Activated CD4-positive, alpha-beta memory T cell treated with anti-CD3 and anti-CD28 coated beads, Interleukin-2, amount 10 ng/mL, durations not matched to agents 7 days and 5 days (primary cell): ENCODE data around the gene XYLT2. TPM values are rescaled to one million over a fixed set of nuclear protein-coding genes. Genes with fewer than 3 reads are reported as not detected.

Experiments
- CTCF ChIA-PET: fragments of 350-600 bp; sonication (Branson Sonifier 250); formaldehyde crosslinking; loops from one replicate; lab custom pipeline; 2021; ENCODE audit warnings: antibody characterized with exemption, inconsistent platforms; lab: Charles Lee
- POLR2A ChIA-PET: fragments of 350-600 bp; sonication (Branson Sonifier 250); formaldehyde crosslinking; loops from one replicate; lab custom pipeline; 2021; ENCODE audit warnings: antibody characterized with exemption; lab: Charles Lee
- DNase-seq: peaks from one replicate; pipeline ENCODE4 v3.0.0-alpha.2; 2020
- H3K27ac Mint-ChIP-seq: one replicate; pipeline ENCODE4 v1.8.0; 2021; ENCODE audit warnings: mild to moderate bottlenecking, mixed read lengths
- H3K27me3 Mint-ChIP-seq: one replicate; pipeline ENCODE4 v1.8.0; 2021; ENCODE audit warnings: mixed read lengths
- H3K36me3 Mint-ChIP-seq: one replicate; pipeline ENCODE4 v1.8.0; 2021; ENCODE audit warnings: low read depth, mixed read lengths
- H3K4me1 Mint-ChIP-seq: one replicate; pipeline ENCODE4 v1.8.0; 2021; ENCODE audit warnings: mixed read lengths
- H3K4me3 Mint-ChIP-seq: one replicate; pipeline ENCODE4 v1.8.0; 2021; ENCODE audit warnings: mild to moderate bottlenecking, mixed read lengths
- H3K9me3 Mint-ChIP-seq: one replicate; pipeline ENCODE4 v1.8.0; 2021; ENCODE audit warnings: mixed read lengths
- total RNA-seq, 2 experiments: library from RNA; stranded (reverse); gene quantifications; one replicate each; pipeline ENCODE4 v1.2.3, GENCODE V29; 2021

Gene XYLT2
- total RNA-seq, 2 experiments from 2014 or later: 26.7 to 29.7 TPM

- Mint-ChIP-seq H3K4me3 (peak within 1 kb of the TSS; percentile 97), H3K27ac (peak within 1 kb of the TSS; percentile 97), H3K9me3 (no peaks in the 10 kb centered on the region), H3K36me3 (peaks cover 66% of the 10 kb centered on the region), H3K27me3 (no peaks in the 10 kb centered on the region), H3K4me1 (peaks cover 39% of the 10 kb centered on the region)
- ChIA-PET CTCF (interaction anchor here (0.9 to 4.4 kb wide), 5 partner anchors 11 to 107 kb away, joined by 3 to 40 read pairs (median 3); partner anchors contain the start of gene LRRC59), POLR2A (interaction anchor here (0.7 to 9.4 kb wide), 15 partner anchors 10 to 336 kb away, joined by 3 to 142 read pairs (median 7); partner anchors contain the start of genes ACSF2, ANKRD40, LRRC59 and XYLT2)
- peak; percentile 89 for DNase-seq
Measured at GRCh38 chr17:50372758-50373556, 27.0 kb downstream of the XYLT2 start, which contains the start of the genes EME1 and MRPL27. EME1 (plus strand) TSS chr17:50373229; CDS start chr17:50375209, 1,980 bp downstream. MRPL27 (minus strand) TSS chr17:50373184; CDS start chr17:50373170, 14 bp downstream.

- peak overlapping the region; percentile 97 for H3K4me3 Mint-ChIP-seq
- peaks cover 61% of the 10 kb centered on the region for H3K36me3 Mint-ChIP-seq
Measured at GRCh38 chr17:50373705-50374104, 27.8 kb downstream of the XYLT2 start.

GRCh38 chr17:50375858-50376538 is 30.1 kb downstream of the XYLT2 start:
- Mint-ChIP-seq H3K27ac (no peak overlapping the region), H3K9me3 (no peaks in the 10 kb centered on the region), H3K4me3 (no peak overlapping the region), H3K27me3 (no peaks in the 10 kb centered on the region), H3K4me1 (peaks cover 33% of the 10 kb centered on the region), H3K36me3 (peaks cover 64% of the 10 kb centered on the region)
- ChIA-PET CTCF (no interaction called here), POLR2A (interaction anchor here (1.1 to 9.4 kb wide), 2 partner anchors 13 to 21 kb away, joined by 4 to 142 read pairs; partner anchors contain the start of gene LRRC59)
- no peak for DNase-seq

More at GRCh38 chr17:50373705-50374104, 27.8 kb downstream of the XYLT2 start:
- ChIA-PET CTCF (interaction anchor here (0.9 to 4.4 kb wide), 4 partner anchors 12 to 106 kb away, joined by 3 to 40 read pairs (median 12); partner anchors contain the start of gene LRRC59), POLR2A (interaction anchor here (0.7 to 9.4 kb wide), 13 partner anchors 9 to 335 kb away, joined by 3 to 142 read pairs (median 10); partner anchors contain the start of genes ACSF2, ANKRD40, LRRC59 and XYLT2)
- peak overlapping the region; percentile 97 for H3K27ac Mint-ChIP-seq
- peaks cover 39% of the 10 kb centered on the region for H3K4me1 Mint-ChIP-seq
- H3K27me3 Mint-ChIP-seq: no peaks in the 10 kb centered on the region
- H3K9me3 Mint-ChIP-seq: no peaks in the 10 kb centered on the region
- DNase-seq: no peak

- H3K4me3 Mint-ChIP-seq: no peak overlapping the region
- no peaks in the 10 kb centered on the region for H3K27me3 Mint-ChIP-seq
- ChIA-PET CTCF (interaction anchor here (3.4 to 3.9 kb wide), 2 partner anchors 17 to 18 kb away, joined by 10 to 16 read pairs; partner anchors contain the start of gene LRRC59), POLR2A (interaction anchor here (0.8 to 8.0 kb wide), 4 partner anchors 9 to 17 kb away, joined by 3 to 44 read pairs (median 4); partner anchors contain the start of gene LRRC59)
- H3K9me3 Mint-ChIP-seq: no peaks in the 10 kb centered on the region
- peaks cover 6% of the 10 kb centered on the region for H3K4me1 Mint-ChIP-seq
- H3K36me3 Mint-ChIP-seq: peaks cover 72% of the 10 kb centered on the region
- DNase-seq: no peak
- H3K27ac Mint-ChIP-seq: no peak overlapping the region
Measured at GRCh38 chr17:50379351-50380132, 33.6 kb downstream of the XYLT2 start.

GRCh38 chr17:50380369-50381259 is 34.7 kb downstream of the XYLT2 start:
- no peak for DNase-seq
- Mint-ChIP-seq H3K9me3 (no peaks in the 10 kb centered on the region), H3K4me1 (peaks cover 3% of the 10 kb centered on the region), H3K27me3 (no peaks in the 10 kb centered on the region), H3K27ac (no peak overlapping the region), H3K36me3 (peaks cover 78% of the 10 kb centered on the region), H3K4me3 (no peak overlapping the region)
- CTCF ChIA-PET: interaction anchor here (3.4 to 3.9 kb wide), 2 partner anchors 16 to 19 kb away, joined by 10 to 16 read pairs; partner anchors contain the start of gene LRRC59
- POLR2A ChIA-PET: interaction anchor here (0.8 to 8.0 kb wide), 10 partner anchors 8 to 40 kb away, joined by 3 to 44 read pairs (median 4); partner anchors contain the start of genes EME1, LRRC59 and MRPL27

GRCh38 chr17:50381260-50381815 is 35.4 kb downstream of the XYLT2 start:
- Mint-ChIP-seq H3K27ac (no peak overlapping the region), H3K4me3 (no peak overlapping the region), H3K27me3 (no peaks in the 10 kb centered on the region), H3K36me3 (peaks cover 81% of the 10 kb centered on the region), H3K9me3 (no peaks in the 10 kb centered on the region), H3K4me1 (peaks cover 3% of the 10 kb centered on the region)
- DNase-seq: no peak
- ChIA-PET POLR2A (interaction anchor here (0.8 to 8.0 kb wide), 8 partner anchors 8 to 39 kb away, joined by 3 to 44 read pairs (median 3); partner anchors contain the start of genes EME1, LRRC59 and MRPL27), CTCF (interaction anchor here (2.0 to 3.9 kb wide), 2 partner anchors 15 to 19 kb away, joined by 8 to 16 read pairs; partner anchors contain the start of gene LRRC59)

- CTCF ChIA-PET: interaction anchor here (1.1 to 3.9 kb wide), 3 partner anchors 9 to 20 kb away, joined by 3 to 16 read pairs (median 8); partner anchors contain the start of gene LRRC59
- Mint-ChIP-seq H3K4me1 (peaks cover 3% of the 10 kb centered on the region), H3K27ac (no peak overlapping the region)
Measured at GRCh38 chr17:50381920-50382319, 36.0 kb downstream of the XYLT2 start.

GRCh38 chr17:50382931-50383330 is 37.0 kb downstream of the XYLT2 start:
- H3K27me3 Mint-ChIP-seq: no peaks in the 10 kb centered on the region
- CTCF ChIA-PET: interaction anchor here (1.1 to 3.9 kb wide), 3 partner anchors 8 to 21 kb away, joined by 3 to 16 read pairs (median 8); partner anchors contain the start of gene LRRC59
- H3K9me3 Mint-ChIP-seq: no peaks in the 10 kb centered on the region
- H3K4me1 Mint-ChIP-seq: no peaks in the 10 kb centered on the region
- peaks cover 91% of the 10 kb centered on the region for H3K36me3 Mint-ChIP-seq
- DNase-seq: no peak
- POLR2A ChIA-PET: interaction anchor here (4.3 to 8.0 kb wide), 2 partner anchors 10 to 14 kb away, joined by 26 to 44 read pairs; partner anchors contain the start of genes EME1, LRRC59 and MRPL27
- no peak overlapping the region for H3K4me3 Mint-ChIP-seq
- H3K27ac Mint-ChIP-seq: no peak overlapping the region

More at GRCh38 chr17:50381920-50382319, 36.0 kb downstream of the XYLT2 start:
- H3K9me3 Mint-ChIP-seq: no peaks in the 10 kb centered on the region
- no peaks in the 10 kb centered on the region for H3K27me3 Mint-ChIP-seq
- peaks cover 84% of the 10 kb centered on the region for H3K36me3 Mint-ChIP-seq
- H3K4me3 Mint-ChIP-seq: no peak overlapping the region
- no peak for DNase-seq
- POLR2A ChIA-PET: interaction anchor here (0.6 to 8.0 kb wide), 7 partner anchors 8 to 336 kb away, joined by 3 to 44 read pairs (median 3); partner anchors contain the start of genes EME1, LRRC59 and MRPL27

- H3K27ac Mint-ChIP-seq: no peak overlapping the region
- no peaks in the 10 kb centered on the region for H3K9me3 Mint-ChIP-seq
- ChIA-PET CTCF (interaction anchor here (3.1 to 4.7 kb wide), 2 partner anchors 11 to 24 kb away, joined by 10 to 37 read pairs; partner anchors contain the start of gene LRRC59), POLR2A (interaction anchor here (1.2 to 1.3 kb wide), 3 partner anchors 12 to 21 kb away, joined by 3 to 5 read pairs (median 4); partner anchors contain the start of genes EME1 and MRPL27)
- no peak for DNase-seq
- no peak overlapping the region for H3K4me3 Mint-ChIP-seq
- H3K4me1 Mint-ChIP-seq: no peaks in the 10 kb centered on the region
- H3K27me3 Mint-ChIP-seq: no peaks in the 10 kb centered on the region
- H3K36me3 Mint-ChIP-seq: peaks cover 89% of the 10 kb centered on the region
Measured at GRCh38 chr17:50386510-50386909, 40.6 kb downstream of the XYLT2 start.

- ChIA-PET CTCF (interaction anchor here (1.7 kb wide), 1 partner anchor 9 kb away, joined by 13 read pairs; the partner anchor contains the start of gene LRRC59), POLR2A (interaction anchor here (1.0 to 1.6 kb wide), 4 partner anchors 8 to 12 kb away, joined by 3 to 5 read pairs (median 4); no protein-coding TSS in a partner anchor)
- peaks cover 2% of the 10 kb centered on the region for H3K4me1 Mint-ChIP-seq
- no peak overlapping the region for H3K4me3 Mint-ChIP-seq
- H3K36me3 Mint-ChIP-seq: peaks cover 86% of the 10 kb centered on the region
- no peaks in the 10 kb centered on the region for H3K27me3 Mint-ChIP-seq
- no peaks in the 10 kb centered on the region for H3K9me3 Mint-ChIP-seq
- DNase-seq: no peak
- no peak overlapping the region for H3K27ac Mint-ChIP-seq
Measured at GRCh38 chr17:50388728-50389127, 42.8 kb downstream of the XYLT2 start.
